Measurements from ENCODE around the gene ZNF773.
"Not testable (repeated sequence)": the region's sequence is repeated elsewhere in the genome, so short reads cannot be mapped to it uniquely, and the experiment has no call there.

ZNF773 gene

DNA sequence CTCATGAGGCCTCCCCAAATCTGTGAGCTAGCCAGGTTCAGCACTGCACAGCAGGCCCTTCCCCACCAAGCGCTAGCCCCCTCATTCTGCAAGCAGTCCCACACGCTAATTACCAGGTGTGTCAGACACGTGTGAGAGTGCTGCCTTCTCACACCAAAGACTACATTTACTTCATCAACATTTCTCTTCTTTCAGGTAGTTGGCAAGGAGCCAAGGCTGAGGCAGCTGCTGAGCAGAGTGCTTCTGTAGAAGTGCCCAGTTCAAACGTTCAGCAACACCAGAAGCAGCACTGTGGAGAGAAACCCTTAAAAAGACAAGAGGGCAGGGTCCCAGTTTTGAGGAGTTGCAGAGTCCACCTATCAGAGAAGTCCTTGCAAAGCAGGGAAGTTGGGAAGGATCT is 6.4 kb downstream of the ZNF773 start:
- no peak overlapping the region for H3K4me3 ChIP-seq (ENCODE audit: low read length)
- H3K4me1 ChIP-seq (ENCODE audit: control insufficient read depth, insufficient read depth, low read length), result peaks cover under 1% of the 10 kb centered on the region
- H3K27me3 ChIP-seq (ENCODE audit: control insufficient read depth, insufficient read depth, low read length), result no peaks in the 10 kb centered on the region
- H3K36me3 ChIP-seq (ENCODE audit: insufficient read depth, low read length), result peaks cover 41% of the 10 kb centered on the region
- no peak overlapping the region for H3K4me2 ChIP-seq (ENCODE audit: low read length)
- no peaks in the 10 kb centered on the region for H3K9me3 ChIP-seq (replicated peaks; ENCODE audit: low read length)
- H3K9ac ChIP-seq (ENCODE audit: low read depth, low read length), result no peak overlapping the region

- H3K9ac ChIP-seq (ENCODE audit: low read depth, low read length), result no peak overlapping the region
- H3K36me3 ChIP-seq (ENCODE audit: insufficient read depth, low read length), result peaks cover 34% of the 10 kb centered on the region
- H3K4me1 ChIP-seq (ENCODE audit: control insufficient read depth, insufficient read depth, low read length), result no peaks in the 10 kb centered on the region
- no peak overlapping the region for H3K4me3 ChIP-seq (ENCODE audit: low read length)
- peaks cover 14% of the 10 kb centered on the region for H3K9me3 ChIP-seq (replicated peaks; ENCODE audit: low read length)
- no peak overlapping the region for H3K4me2 ChIP-seq (ENCODE audit: low read length)
- H3K27me3 ChIP-seq (ENCODE audit: control insufficient read depth, insufficient read depth, low read length), result no peaks in the 10 kb centered on the region
Observed at GRCh38 chr19:57511484-57511883, 11.7 kb downstream of the ZNF773 start.

DNA sequence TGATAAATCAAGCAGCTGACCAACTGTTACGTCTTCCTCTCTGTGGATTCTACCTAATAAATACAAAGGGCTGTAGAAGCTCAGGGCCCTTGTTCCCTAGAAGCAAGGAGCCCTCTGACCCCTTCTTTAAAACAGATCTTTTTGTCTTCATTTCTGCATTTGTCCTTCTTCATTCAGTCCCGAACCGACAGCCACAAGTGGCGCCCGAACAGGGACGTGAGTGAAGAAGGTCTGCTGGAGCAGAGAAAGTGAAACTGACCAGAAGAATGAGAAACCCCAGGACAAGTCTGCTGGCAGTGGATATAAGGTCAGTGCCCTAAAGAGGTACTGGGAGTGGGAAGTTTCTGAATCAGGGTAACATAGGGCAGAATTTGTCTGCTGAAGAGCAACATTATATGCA is 13.1 kb downstream of the ZNF773 start:
- no peak overlapping the region for H3K9ac ChIP-seq (ENCODE audit: low read depth, low read length)
- no peaks in the 10 kb centered on the region for H3K27me3 ChIP-seq (ENCODE audit: control insufficient read depth, insufficient read depth, low read length)
- H3K4me1 ChIP-seq (ENCODE audit: control insufficient read depth, insufficient read depth, low read length), result no peaks in the 10 kb centered on the region
- no peak overlapping the region for H3K4me3 ChIP-seq (ENCODE audit: low read length)
- peaks cover 26% of the 10 kb centered on the region for H3K36me3 ChIP-seq (ENCODE audit: insufficient read depth, low read length)
- H3K4me2 ChIP-seq (ENCODE audit: low read length), result no peak overlapping the region
- H3K9me3 ChIP-seq (replicated peaks; ENCODE audit: low read length), result peaks cover 14% of the 10 kb centered on the region

- Histone ChIP-seq H3K4me1 (ENCODE audit: control insufficient read depth, insufficient read depth, low read length) (no peaks in the 10 kb centered on the region), H3K36me3 (ENCODE audit: insufficient read depth, low read length) (peaks cover 22% of the 10 kb centered on the region), H3K27me3 (ENCODE audit: control insufficient read depth, insufficient read depth, low read length) (no peaks in the 10 kb centered on the region), H3K4me2 (ENCODE audit: low read length) (no peak overlapping the region), H3K4me3 (ENCODE audit: low read length) (no peak overlapping the region), H3K9me3 (replicated peaks; ENCODE audit: low read length) (peaks cover 14% of the 10 kb centered on the region), H3K9ac (ENCODE audit: low read depth, low read length) (no peak overlapping the region)
Observed at GRCh38 chr19:57515255-57515654, 15.5 kb downstream of the ZNF773 start.

DNA sequence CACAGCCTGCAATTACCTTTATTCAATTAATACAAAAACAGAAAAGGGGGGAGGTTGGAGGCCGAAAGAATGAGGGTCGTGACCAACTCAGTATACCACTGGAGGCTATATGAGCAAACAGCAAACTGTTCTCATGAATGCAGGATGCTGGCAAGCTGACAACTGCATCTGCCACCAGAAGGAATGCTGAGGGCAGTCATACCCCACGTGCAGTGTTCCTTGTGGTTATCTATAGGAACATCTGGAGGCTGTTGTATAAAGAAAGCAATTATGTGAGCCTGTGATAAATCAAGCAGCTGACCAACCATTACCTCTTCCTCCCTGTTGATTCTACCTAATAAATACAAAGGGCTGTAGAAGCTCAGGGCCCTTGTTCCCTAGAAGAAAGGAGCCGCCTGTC is 18.3 kb downstream of the ZNF773 start:
- not testable (repeated sequence) for H3K4me3 ChIP-seq (ENCODE audit: low read length); H3K27me3 ChIP-seq (ENCODE audit: control insufficient read depth, insufficient read depth, low read length); H3K4me1 ChIP-seq (ENCODE audit: control insufficient read depth, insufficient read depth, low read length); H3K9me3 ChIP-seq (replicated peaks; ENCODE audit: low read length); H3K4me2 ChIP-seq (ENCODE audit: low read length); H3K9ac ChIP-seq (ENCODE audit: low read depth, low read length)
- peaks cover 20% of the 10 kb centered on the region for H3K36me3 ChIP-seq (ENCODE audit: insufficient read depth, low read length)

GRCh38 chr19:57527136-57527881 is 27.6 kb downstream of the ZNF773 start, which contains the start of gene ZNF549:
ZNF549 (plus strand) TSS chr19:57527356; CDS start chr19:57527574, 218 bp downstream.
- H3K9me3 ChIP-seq (replicated peaks; ENCODE audit: low read length), result peaks cover 4% of the 10 kb centered on the region
- H3K27me3 ChIP-seq (ENCODE audit: control insufficient read depth, insufficient read depth, low read length), result no peaks in the 10 kb centered on the region
- H3K9ac ChIP-seq (ENCODE audit: low read depth, low read length), result peak within 1 kb of the TSS; percentile 89
- peak within 1 kb of the TSS; percentile 93 for H3K4me3 ChIP-seq (ENCODE audit: low read length)
- peaks cover 6% of the 10 kb centered on the region for H3K4me1 ChIP-seq (ENCODE audit: control insufficient read depth, insufficient read depth, low read length)
- H3K4me2 ChIP-seq (ENCODE audit: low read length), result peak within 1 kb of the TSS; percentile 87
- H3K36me3 ChIP-seq (ENCODE audit: insufficient read depth, low read length), result peaks cover 11% of the 10 kb centered on the region

GRCh38 chr19:57537953-57538547 is 38.3 kb downstream of the ZNF773 start:
- H3K4me1 ChIP-seq (ENCODE audit: control insufficient read depth, insufficient read depth, low read length), result no peaks in the 10 kb centered on the region
- no peak overlapping the region for H3K4me3 ChIP-seq (ENCODE audit: low read length)
- H3K36me3 ChIP-seq (ENCODE audit: insufficient read depth, low read length), result peaks cover 82% of the 10 kb centered on the region
- peaks cover 68% of the 10 kb centered on the region for H3K9me3 ChIP-seq (replicated peaks; ENCODE audit: low read length)
- H3K9ac ChIP-seq (ENCODE audit: low read depth, low read length), result no peak overlapping the region
- H3K4me2 ChIP-seq (ENCODE audit: low read length), result no peak overlapping the region
- no peaks in the 10 kb centered on the region for H3K27me3 ChIP-seq (ENCODE audit: control insufficient read depth, insufficient read depth, low read length)

DNA sequence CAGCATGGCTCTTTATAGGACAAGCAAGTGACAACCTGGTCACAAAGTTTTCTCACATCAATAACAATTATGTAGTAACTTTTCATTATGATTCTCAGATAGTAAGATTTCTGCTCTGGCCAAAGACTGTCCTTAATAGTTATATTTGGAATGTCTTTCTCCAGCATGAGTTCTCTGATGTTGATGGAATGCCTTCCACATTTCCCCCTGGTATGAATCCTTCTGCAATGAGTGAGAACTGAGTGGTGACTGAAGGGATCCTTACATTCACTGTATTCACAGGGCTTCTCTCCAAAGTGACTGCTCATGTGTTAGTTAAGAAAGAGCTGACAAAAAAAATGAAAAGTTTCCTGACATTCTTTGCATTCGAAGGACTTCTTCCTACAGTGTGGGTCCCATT is 46.8 kb downstream of the ZNF773 start:
- Histone ChIP-seq H3K4me1 (ENCODE audit: control insufficient read depth, insufficient read depth, low read length) (no peaks in the 10 kb centered on the region), H3K4me2 (ENCODE audit: low read length) (no peak overlapping the region), H3K4me3 (ENCODE audit: low read length) (no peak overlapping the region), H3K36me3 (ENCODE audit: insufficient read depth, low read length) (peaks cover 91% of the 10 kb centered on the region), H3K9ac (ENCODE audit: low read depth, low read length) (no peak overlapping the region), H3K9me3 (replicated peaks; ENCODE audit: low read length) (peaks cover 57% of the 10 kb centered on the region), H3K27me3 (ENCODE audit: control insufficient read depth, insufficient read depth, low read length) (no peaks in the 10 kb centered on the region)

GRCh38 chr19:57552432-57552831 is 52.7 kb downstream of the ZNF773 start:
- Histone ChIP-seq H3K4me3 (ENCODE audit: low read length) (no peak overlapping the region), H3K36me3 (ENCODE audit: insufficient read depth, low read length) (peaks cover 86% of the 10 kb centered on the region), H3K9ac (ENCODE audit: low read depth, low read length) (no peak overlapping the region), H3K27me3 (ENCODE audit: control insufficient read depth, insufficient read depth, low read length) (no peaks in the 10 kb centered on the region), H3K4me1 (ENCODE audit: control insufficient read depth, insufficient read depth, low read length) (no peaks in the 10 kb centered on the region), H3K4me2 (ENCODE audit: low read length) (no peak overlapping the region), H3K9me3 (replicated peaks; ENCODE audit: low read length) (peaks cover 12% of the 10 kb centered on the region)

GRCh38 chr19:57557659-57558058 is 57.9 kb downstream of the ZNF773 start:
- H3K36me3 ChIP-seq (ENCODE audit: insufficient read depth, low read length), result peaks cover 38% of the 10 kb centered on the region
- no peaks in the 10 kb centered on the region for H3K27me3 ChIP-seq (ENCODE audit: control insufficient read depth, insufficient read depth, low read length)
- no peak overlapping the region for H3K4me3 ChIP-seq (ENCODE audit: low read length)
- peaks cover 17% of the 10 kb centered on the region for H3K4me1 ChIP-seq (ENCODE audit: control insufficient read depth, insufficient read depth, low read length)
- no peak overlapping the region for H3K9ac ChIP-seq (ENCODE audit: low read depth, low read length)
- peak overlapping the region; percentile 91 for H3K4me2 ChIP-seq (ENCODE audit: low read length)
- H3K9me3 ChIP-seq (replicated peaks; ENCODE audit: low read length), result peaks cover 6% of the 10 kb centered on the region
